Caco-2 (cell line): ENCODE measurements around the gene UBE2O. TPM values are rescaled to one million over a fixed set of nuclear protein-coding genes. Genes with fewer than 3 reads are reported as not detected.
A peak's percentile ranks its signal among the peaks of the same experiment; 100 is the strongest.

ENCODE experiments used
- BruUV-seq: library from RNA; stranded (reverse); fragments of 400-500 nt; replicated peaks from 2 replicates; lab custom pipeline; 2021; lab: Mats Ljungman, UMichigan
- CTCF ChIA-PET: fragments of 300-600 bp; sonication (Branson Sonifier 250); formaldehyde crosslinking; loops from one replicate; lab custom pipeline; 2022; ENCODE audit warnings: antibody characterized with exemption; lab: Charles Lee
- POLR2A ChIA-PET: fragments of 300-600 bp; sonication (Branson Sonifier 250); formaldehyde crosslinking; loops from one replicate; lab custom pipeline; 2022; ENCODE audit warnings: antibody characterized with exemption; lab: Charles Lee
- DNase-seq, 2 experiments: peaks; one replicate each; pipeline versions ENCODE4 v3.0.0 to v3.0.0-alpha.2; 2020 to 2022
- H3K27me3 ChIP-seq: replicated peaks from 2 replicates; pipeline ENCODE4 v1.6.0; 2011; ENCODE audit warnings: low read length; ENCODE audit not compliant: control insufficient read depth, insufficient read depth
- H3K36me3 ChIP-seq: 2 replicates; pipeline ENCODE4 v1.5.1; 2011; ENCODE audit warnings: low read length; ENCODE audit not compliant: control insufficient read depth, insufficient read depth
- H3K4me1 ChIP-seq: fragments of 250-450 bp; sonication (Bioruptor Pico); 2 replicates; pipeline ENCODE4 v1.5.1; 2020; ENCODE audit warnings: mild to moderate bottlenecking
- H3K4me3 ChIP-seq: 2 replicates; pipeline ENCODE4 v1.5.1; 2011; ENCODE audit warnings: low read depth, mild to moderate bottlenecking, control low read depth, low read length
- H3K9me3 ChIP-seq: fragments of 250-450 bp; sonication (Bioruptor Pico); 2 replicates; pipeline ENCODE4 v1.5.1; 2020; ENCODE audit warnings: mild to moderate bottlenecking, moderate library complexity
- H3K27ac Mint-ChIP-seq: one replicate; pipeline ENCODE4 v1.8.0; 2022; ENCODE audit warnings: mixed read lengths; ENCODE audit not compliant: unreplicated experiment
- H3K27me3 Mint-ChIP-seq: one replicate; pipeline ENCODE4 v1.8.0; 2022; ENCODE audit warnings: mixed read lengths; ENCODE audit not compliant: insufficient read depth, unreplicated experiment
- H3K36me3 Mint-ChIP-seq: one replicate; pipeline ENCODE4 v1.8.0; 2022; ENCODE audit warnings: mild to moderate bottlenecking, mixed read lengths; ENCODE audit not compliant: insufficient read depth, unreplicated experiment
- H3K4me1 Mint-ChIP-seq: one replicate; pipeline ENCODE4 v1.8.0; 2022; ENCODE audit warnings: low read depth, mixed read lengths; ENCODE audit not compliant: unreplicated experiment
- H3K4me3 Mint-ChIP-seq: one replicate; pipeline ENCODE4 v1.8.0; 2022; ENCODE audit warnings: mild to moderate bottlenecking, moderate library complexity, mixed read lengths; ENCODE audit not compliant: unreplicated experiment
- H3K9me3 Mint-ChIP-seq: one replicate; pipeline ENCODE4 v1.8.0; 2022; ENCODE audit warnings: mixed read lengths; ENCODE audit not compliant: unreplicated experiment
- intact Hi-C: fragments of 100-400 bp; cut with micrococcal nuclease; formaldehyde crosslinking; loops from one replicate; pipeline ENCODE4 v1.10.0; 2022; ENCODE audit not compliant: unreplicated experiment
- total RNA-seq: library from RNA; stranded (reverse); gene quantifications from 2 replicates; pipeline ENCODE4 v1.2.3, GENCODE V29; 2022
- TF ChIP-seq, protein P1 (sequence below), 2 experiments: fragments of 200-600 bp in 1 of 2; IDR thresholded peaks; 1 replicate in 1 of 2; 2 replicates in 1 of 2; pipeline versions ENCODE4 v1.5.1 to v1.8.0; 2011 to 2022; ENCODE audit warnings: antibody characterized with exemption in 1 of 2, control low read depth in 1 of 2, inconsistent platforms in 1 of 2, low read depth in 1 of 2, low read length in 1 of 2, mild to moderate bottlenecking in 1 of 2, moderate library complexity in 1 of 2; ENCODE audit not compliant: insufficient read depth in 1 of 2, severe bottlenecking in 1 of 2, unreplicated experiment in 1 of 2

Gene UBE2O
- total RNA-seq, 1 experiment from 2014 or later, result 37.6 TPM

DNA sequence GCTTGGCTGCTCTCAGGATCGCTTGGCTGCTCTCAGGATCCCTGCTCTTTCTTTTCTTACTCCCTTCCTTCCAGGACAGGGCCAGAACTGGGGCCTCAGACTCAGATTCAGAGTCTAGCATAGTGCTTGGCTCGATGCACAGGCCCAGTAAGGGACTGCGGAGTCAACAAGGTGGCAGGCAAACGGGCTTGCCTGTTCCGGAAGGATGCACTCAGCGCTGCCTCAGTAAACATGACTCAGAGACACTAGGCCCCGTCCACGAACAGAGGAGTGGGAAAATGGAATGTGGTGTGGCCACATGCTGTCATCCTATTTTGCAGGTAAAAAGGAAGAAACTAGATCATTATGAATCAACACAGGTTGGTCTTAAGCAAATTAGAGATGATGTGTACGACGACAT lies 58.8 kb downstream of the UBE2O start:
- ChIA-PET CTCF (no interaction called here), POLR2A (no interaction called here)
- no peak for DNase-seq
- H3K27me3 ChIP-seq, result no peaks in the 10 kb centered on the region
- H3K36me3 ChIP-seq, result peaks cover 9% of the 10 kb centered on the region
- Mint-ChIP-seq H3K27me3 (no peaks in the 10 kb centered on the region), H3K4me1 (no peaks in the 10 kb centered on the region), H3K36me3 (peaks cover 58% of the 10 kb centered on the region), H3K4me3 (no peak overlapping the region), H3K9me3 (no peaks in the 10 kb centered on the region), H3K27ac (peak overlapping the region; percentile 23)
- TF ChIP-seq, protein P1, sequence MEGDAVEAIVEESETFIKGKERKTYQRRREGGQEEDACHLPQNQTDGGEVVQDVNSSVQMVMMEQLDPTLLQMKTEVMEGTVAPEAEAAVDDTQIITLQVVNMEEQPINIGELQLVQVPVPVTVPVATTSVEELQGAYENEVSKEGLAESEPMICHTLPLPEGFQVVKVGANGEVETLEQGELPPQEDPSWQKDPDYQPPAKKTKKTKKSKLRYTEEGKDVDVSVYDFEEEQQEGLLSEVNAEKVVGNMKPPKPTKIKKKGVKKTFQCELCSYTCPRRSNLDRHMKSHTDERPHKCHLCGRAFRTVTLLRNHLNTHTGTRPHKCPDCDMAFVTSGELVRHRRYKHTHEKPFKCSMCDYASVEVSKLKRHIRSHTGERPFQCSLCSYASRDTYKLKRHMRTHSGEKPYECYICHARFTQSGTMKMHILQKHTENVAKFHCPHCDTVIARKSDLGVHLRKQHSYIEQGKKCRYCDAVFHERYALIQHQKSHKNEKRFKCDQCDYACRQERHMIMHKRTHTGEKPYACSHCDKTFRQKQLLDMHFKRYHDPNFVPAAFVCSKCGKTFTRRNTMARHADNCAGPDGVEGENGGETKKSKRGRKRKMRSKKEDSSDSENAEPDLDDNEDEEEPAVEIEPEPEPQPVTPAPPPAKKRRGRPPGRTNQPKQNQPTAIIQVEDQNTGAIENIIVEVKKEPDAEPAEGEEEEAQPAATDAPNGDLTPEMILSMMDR (IDR thresholded peaks at IDR 0.05; ENCODE audit: insufficient read depth in 1 of 2, low read depth in 1 of 2, low read length in 1 of 2, severe bottlenecking in 1 of 2, unreplicated experiment in 1 of 2), result no peak
- no peaks in the 10 kb centered on the region for H3K9me3 ChIP-seq
- H3K4me1 ChIP-seq, result no peaks in the 10 kb centered on the region
- BruUV-seq, result no TSS peak
- H3K4me3 ChIP-seq, result no peak overlapping the region
- intact Hi-C loops, result no loop called here

DNA sequence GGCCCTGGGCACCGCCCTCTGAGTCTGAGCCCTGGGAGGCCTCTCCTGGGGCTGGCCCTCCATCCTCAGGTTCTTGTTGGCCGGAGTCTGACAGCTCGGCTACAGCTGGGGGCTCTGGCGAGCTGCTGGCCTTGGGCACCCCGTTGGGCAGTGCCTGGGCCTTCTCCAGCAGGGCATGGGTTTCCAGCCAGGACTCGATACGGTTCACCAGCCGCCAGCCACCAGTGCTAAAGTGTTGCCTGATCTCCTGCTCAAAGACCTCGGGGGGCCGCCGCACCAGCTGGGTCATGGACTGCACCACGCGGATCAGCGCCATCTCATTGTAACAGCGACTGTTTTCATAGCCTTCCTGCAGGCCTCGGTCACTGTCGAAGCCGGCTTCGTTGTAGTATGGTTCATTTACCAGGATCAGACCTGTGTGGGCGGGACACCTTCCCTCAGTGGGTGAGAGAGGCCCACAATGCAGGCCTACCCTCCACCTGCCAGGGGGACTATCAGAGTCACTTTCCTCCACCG lies 61.7 kb downstream of the UBE2O start:
- peaks cover 61% of the 10 kb centered on the region for H3K36me3 Mint-ChIP-seq
- H3K9me3 ChIP-seq, result no peaks in the 10 kb centered on the region
- TF ChIP-seq, protein P1 (IDR thresholded peaks at IDR 0.05; ENCODE audit: insufficient read depth in 1 of 2, low read depth in 1 of 2, low read length in 1 of 2, severe bottlenecking in 1 of 2, unreplicated experiment in 1 of 2), result no peak
- no peaks in the 10 kb centered on the region; the same call in 1 of the 2 replicates for H3K4me1 ChIP-seq
- H3K4me3 Mint-ChIP-seq, result no peak overlapping the region
- peaks cover 3% of the 10 kb centered on the region for H3K36me3 ChIP-seq
- no peaks in the 10 kb centered on the region for H3K27me3 Mint-ChIP-seq
- ChIA-PET POLR2A (no interaction called here), CTCF (no interaction called here)
- no peaks in the 10 kb centered on the region for H3K4me1 Mint-ChIP-seq
- intact Hi-C loops, result no loop called here
- H3K27me3 ChIP-seq, result no peaks in the 10 kb centered on the region
- no peak overlapping the region for H3K4me3 ChIP-seq
- no TSS peak for BruUV-seq
- H3K27ac Mint-ChIP-seq, result no peak overlapping the region
- no peak for DNase-seq
- no peaks in the 10 kb centered on the region for H3K9me3 Mint-ChIP-seq

DNA sequence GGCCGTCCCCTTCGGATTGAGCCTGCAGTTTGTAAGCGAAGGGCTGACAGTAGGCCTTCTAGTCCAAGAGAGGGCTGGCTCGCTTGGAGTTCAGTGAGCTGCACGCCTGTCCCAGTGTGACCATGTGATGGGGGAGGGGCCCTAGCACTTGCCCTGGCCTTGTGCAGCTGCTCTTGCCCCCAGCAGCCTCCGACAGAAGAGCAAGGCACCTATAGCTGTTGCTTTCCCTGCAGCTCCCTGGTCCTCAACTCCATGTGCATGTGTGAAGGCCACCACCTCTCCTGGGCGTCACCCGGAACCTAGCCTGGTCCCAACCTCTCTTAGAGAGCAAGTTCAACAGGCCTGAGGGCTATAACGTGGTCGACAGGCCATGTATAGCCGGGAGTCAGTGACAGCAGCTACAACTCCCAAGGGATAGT lies 62.9 kb downstream of the UBE2O start:
- ChIA-PET CTCF (interaction anchor here (0.9 to 1.2 kb wide), 2 partner anchors 8 to 69 kb away, joined by 4 to 9 read pairs; no protein-coding TSS in a partner anchor), POLR2A (interaction anchor here (0.6 to 0.7 kb wide), 2 partner anchors 7 to 281 kb away, joined by 3 to 7 read pairs; no protein-coding TSS in a partner anchor)
- Histone ChIP-seq H3K4me1 (peaks cover 9% of the 10 kb centered on the region), H3K9me3 (no peaks in the 10 kb centered on the region), H3K36me3 (peaks cover 2% of the 10 kb centered on the region; the same call in 1 of the 2 replicates), H3K4me3 (no peak overlapping the region), H3K27me3 (peaks cover under 1% of the 10 kb centered on the region; the same call in 1 of the 2 replicates)
- no peak for DNase-seq
- TF ChIP-seq, protein P1 (IDR thresholded peaks at IDR 0.05; ENCODE audit: insufficient read depth in 1 of 2, low read depth in 1 of 2, low read length in 1 of 2, severe bottlenecking in 1 of 2, unreplicated experiment in 1 of 2), result no peak
- Mint-ChIP-seq H3K36me3 (peaks cover 60% of the 10 kb centered on the region), H3K4me3 (no peak overlapping the region), H3K27me3 (no peaks in the 10 kb centered on the region), H3K27ac (peak overlapping the region; percentile 20), H3K9me3 (no peaks in the 10 kb centered on the region), H3K4me1 (no peaks in the 10 kb centered on the region)
- BruUV-seq, result no TSS peak
- intact Hi-C loops, result no loop called here
